Measurements from ENCODE around the gene ASXL1. TPM values are rescaled to one million over a fixed set of nuclear protein-coding genes. Genes with fewer than 3 reads are reported as not detected.

The ASXL1 gene
- total RNA-seq, 1 experiment from 2014 or later = 52.2 TPM

DNA sequence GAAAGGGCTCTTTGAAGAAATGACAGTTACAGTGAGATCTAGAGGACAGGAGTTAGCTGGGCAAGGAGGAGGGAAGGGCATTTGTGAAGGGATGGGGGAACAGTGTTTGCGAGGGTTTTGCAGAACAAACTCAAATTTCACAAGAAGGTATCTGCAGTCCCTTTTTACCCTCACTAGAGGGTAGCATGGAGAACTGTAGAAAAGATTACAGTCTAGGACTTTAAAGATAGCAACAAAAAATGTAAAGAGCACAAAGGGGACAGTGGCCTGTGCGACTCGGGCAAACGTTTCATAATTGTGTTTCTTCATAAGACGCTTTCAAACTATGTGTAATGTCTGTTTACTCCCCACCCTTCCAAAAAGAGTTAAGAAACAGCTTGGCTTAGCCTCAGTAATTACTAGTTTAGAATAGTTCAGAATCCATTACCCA lies 21.2 kb upstream of the ASXL1 start:
- H3K36me3 ChIP-seq (ENCODE audit: control insufficient read depth in 1 of 2, insufficient read depth in 2 of 2, low read length in 2 of 2) = no peaks in the 10 kb centered on the region
- H3K4me1 ChIP-seq (ENCODE audit: control insufficient read depth in 1 of 2, insufficient read depth in 2 of 2, low read length in 2 of 2) = peaks cover 8 to 15% of the 10 kb centered on the region in 2 experiments
- H3K9me2 ChIP-seq (ENCODE audit: insufficient read depth) = no peaks in the 10 kb centered on the region
- H3K9me3 ChIP-seq (ENCODE audit: control insufficient read depth in 1 of 2, insufficient read depth in 1 of 2, low read depth in 1 of 2, low read length in 2 of 2) = no peaks in the 10 kb centered on the region
- H3K4me2 ChIP-seq (ENCODE audit: low read length) = no peak overlapping the region
- ChIA-PET POLR2A (no interaction called here), RAD21 (ENCODE audit: low non-redundant PET in 1 of 2, low total read pairs in 2 of 2, uncharacterized antibody in 2 of 2, unreplicated experiment in 2 of 2) (no interaction called here), CTCF (interaction anchor here (2.2 kb wide), 1 partner anchor 11 kb away, joined by 4 read pairs; no protein-coding TSS in a partner anchor)
- H2AFZ ChIP-seq (ENCODE audit: low read depth, low read length, poor library complexity, severe bottlenecking) = no peak overlapping the region
- TF ChIP-seq, protein P1, sequence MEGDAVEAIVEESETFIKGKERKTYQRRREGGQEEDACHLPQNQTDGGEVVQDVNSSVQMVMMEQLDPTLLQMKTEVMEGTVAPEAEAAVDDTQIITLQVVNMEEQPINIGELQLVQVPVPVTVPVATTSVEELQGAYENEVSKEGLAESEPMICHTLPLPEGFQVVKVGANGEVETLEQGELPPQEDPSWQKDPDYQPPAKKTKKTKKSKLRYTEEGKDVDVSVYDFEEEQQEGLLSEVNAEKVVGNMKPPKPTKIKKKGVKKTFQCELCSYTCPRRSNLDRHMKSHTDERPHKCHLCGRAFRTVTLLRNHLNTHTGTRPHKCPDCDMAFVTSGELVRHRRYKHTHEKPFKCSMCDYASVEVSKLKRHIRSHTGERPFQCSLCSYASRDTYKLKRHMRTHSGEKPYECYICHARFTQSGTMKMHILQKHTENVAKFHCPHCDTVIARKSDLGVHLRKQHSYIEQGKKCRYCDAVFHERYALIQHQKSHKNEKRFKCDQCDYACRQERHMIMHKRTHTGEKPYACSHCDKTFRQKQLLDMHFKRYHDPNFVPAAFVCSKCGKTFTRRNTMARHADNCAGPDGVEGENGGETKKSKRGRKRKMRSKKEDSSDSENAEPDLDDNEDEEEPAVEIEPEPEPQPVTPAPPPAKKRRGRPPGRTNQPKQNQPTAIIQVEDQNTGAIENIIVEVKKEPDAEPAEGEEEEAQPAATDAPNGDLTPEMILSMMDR (IDR thresholded peaks at IDR 0.05 in 2 of 3, conservative IDR thresholded peaks at IDR 0.05 in 1 of 3; ENCODE audit: borderline replicate concordance in 1 of 3, insufficient read depth in 1 of 3, low read depth in 2 of 3, low read length in 2 of 3) = peak; percentile 25 to 56 (median 51); a peak in 5 of 6 replicates
- TF ChIP-seq MAX (IDR thresholded peaks at IDR 0.05) (no peak), RAD21 (IDR thresholded peaks at IDR 0.05; ENCODE audit: low read depth) (peak; percentile 50)
- H4K20me1 ChIP-seq (ENCODE audit: insufficient read depth) = no peaks in the 10 kb centered on the region
- no peak overlapping the region for H3K27ac ChIP-seq (ENCODE audit: low read depth, low read length)
- no peak overlapping the region for H3K9ac ChIP-seq (ENCODE audit: low read length)
- no peak overlapping the region for H3K4me3 ChIP-seq (replicated peaks in 1 of 2; ENCODE audit: low read depth in 1 of 2, low read length in 2 of 2)
- H3K27me3 ChIP-seq (ENCODE audit: insufficient read depth, low read length) = no peaks in the 10 kb centered on the region
- BruUV-seq (replicated peaks) = no TSS peak
- no peaks in the 10 kb centered on the region for H3K79me2 ChIP-seq (ENCODE audit: insufficient read depth, low read length)
- DNase-seq (ENCODE audit: low read depth, low spot score) (no peak), ATAC-seq (peak; percentile 72)
- intact Hi-C loops (cut with micrococcal nuclease) = loop anchor here (10.0 kb wide), 1 partner anchor 318 kb away; no protein-coding TSS in a partner anchor

DNA sequence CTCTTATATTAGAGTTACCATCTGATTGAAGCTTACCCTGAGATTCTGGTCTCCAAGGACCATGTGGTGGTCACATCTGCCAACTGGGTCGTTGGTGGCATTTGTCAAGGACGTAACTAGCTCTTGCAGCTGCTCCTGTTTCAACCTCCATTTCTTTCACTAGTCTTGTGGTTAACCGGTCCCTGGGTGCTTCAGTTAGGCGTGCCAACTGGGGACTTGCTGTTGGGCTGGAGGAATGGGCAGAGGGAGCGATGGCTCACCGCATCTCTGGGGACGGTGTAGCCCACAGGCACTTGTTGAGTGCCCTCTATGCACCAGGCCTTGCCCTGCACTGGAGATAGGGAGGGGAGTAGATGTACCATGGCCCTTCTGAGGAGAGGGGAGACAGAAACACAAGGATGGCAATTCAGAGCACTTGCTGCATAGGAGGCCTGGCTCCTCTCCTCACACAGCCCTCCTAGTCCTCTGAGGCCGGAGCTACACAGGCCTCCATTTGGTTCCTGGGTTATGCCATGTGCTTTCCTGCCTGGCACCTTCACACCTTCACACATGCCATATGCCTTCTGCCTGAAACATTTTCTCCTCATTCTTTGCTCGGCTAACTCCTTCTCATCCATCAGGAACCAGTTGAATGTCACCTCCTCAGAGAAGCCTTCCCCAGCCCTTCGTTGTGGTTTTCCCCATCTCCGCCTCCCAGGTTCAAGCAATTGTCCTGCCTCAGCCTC lies 20.0 kb upstream of the ASXL1 start:
- CTCF ChIA-PET = interaction anchor here (2.2 kb wide), 1 partner anchor 12 kb away, joined by 4 read pairs; no protein-coding TSS in a partner anchor

More for the DNA sequence above, 20.0 kb upstream of the ASXL1 start:
- RAD21 ChIA-PET (ENCODE audit: low non-redundant PET in 1 of 2, low total read pairs in 2 of 2, uncharacterized antibody in 2 of 2, unreplicated experiment in 2 of 2) = no interaction called here
- H4K20me1 ChIP-seq (ENCODE audit: insufficient read depth) = no peaks in the 10 kb centered on the region
- no peak overlapping the region for H3K9ac ChIP-seq (ENCODE audit: low read length)
- ATAC-seq = no peak
- H3K4me2 ChIP-seq (ENCODE audit: low read length) = no peak overlapping the region
- DNase-seq (ENCODE audit: low read depth, low spot score) = no peak
- intact Hi-C loops (cut with micrococcal nuclease) = loop anchor here (10.0 kb wide), 1 partner anchor 317 kb away; no protein-coding TSS in a partner anchor
- H3K9me3 ChIP-seq (ENCODE audit: control insufficient read depth in 1 of 2, insufficient read depth in 1 of 2, low read depth in 1 of 2, low read length in 2 of 2) = no peaks in the 10 kb centered on the region
- H3K9me2 ChIP-seq (ENCODE audit: insufficient read depth) = no peaks in the 10 kb centered on the region
- H3K36me3 ChIP-seq (ENCODE audit: control insufficient read depth in 1 of 2, insufficient read depth in 2 of 2, low read length in 2 of 2) = no peaks in the 10 kb centered on the region
- no peaks in the 10 kb centered on the region for H3K79me2 ChIP-seq (ENCODE audit: insufficient read depth, low read length)
- H3K27ac ChIP-seq (ENCODE audit: low read depth, low read length) = no peak overlapping the region
- H3K4me1 ChIP-seq (ENCODE audit: control insufficient read depth in 1 of 2, insufficient read depth in 2 of 2, low read length in 2 of 2) = peaks cover 1 to 3% of the 10 kb centered on the region in 2 experiments
- TF ChIP-seq YY1 (IDR thresholded peaks at IDR 0.05; ENCODE audit: extremely low read depth, insufficient replicate concordance, low read depth, low read length) = no peak
- TF ChIP-seq, protein P1 (IDR thresholded peaks at IDR 0.05 in 2 of 3, conservative IDR thresholded peaks at IDR 0.05 in 1 of 3; ENCODE audit: borderline replicate concordance in 1 of 3, insufficient read depth in 1 of 3, low read depth in 2 of 3, low read length in 2 of 3) = no peak
- no peak for TF ChIP-seq ZFX (IDR thresholded peaks at IDR 0.05)
- no peak for TF ChIP-seq SIN3A (IDR thresholded peaks at IDR 0.05; ENCODE audit: low read depth)
- no peak for TF ChIP-seq POLR2A (IDR thresholded peaks at IDR 0.05; ENCODE audit: borderline replicate concordance, extremely low read depth, insufficient read depth, insufficient read length)
- TF ChIP-seq EZH2phosphoT487 (IDR thresholded peaks at IDR 0.05; ENCODE audit: borderline replicate concordance) = no peak
- TF ChIP-seq SP1 (IDR thresholded peaks at IDR 0.05; ENCODE audit: low read depth) = no peak
- no peak overlapping the region for H3K4me3 ChIP-seq (replicated peaks in 1 of 2; ENCODE audit: low read depth in 1 of 2, low read length in 2 of 2)
- H3K27me3 ChIP-seq (ENCODE audit: insufficient read depth, low read length) = no peaks in the 10 kb centered on the region
- H2AFZ ChIP-seq (ENCODE audit: low read depth, low read length, poor library complexity, severe bottlenecking) = no peak overlapping the region
- BruUV-seq (replicated peaks) = no TSS peak
- POLR2A ChIA-PET = no interaction called here
